H1 (cell line): ENCODE measurements around the gene PHKG2.

Source experiments
- CBX8 ChIP-seq: fragments of 300-800, 300-1000 bp; sonication (generic); IDR thresholded peaks from 2 replicates; pipeline ENCODE4 v1.7.1; 2016; ENCODE audit warnings: low read depth, low read length, borderline replicate concordance
- CHD1 ChIP-seq: IDR thresholded peaks from 2 replicates; pipeline ENCODE4 v1.6.1; 2012; ENCODE audit warnings: low read depth, low read length, improper control_type of control experiment
- CTBP2 ChIP-seq: IDR thresholded peaks from 2 replicates; pipeline ENCODE4 v1.7.0; 2011; ENCODE audit warnings: borderline replicate concordance, mild to moderate bottlenecking, moderate library complexity, mixed read lengths, low read length; ENCODE audit not compliant: insufficient read depth, insufficient read length
- NRF1 ChIP-seq: IDR thresholded peaks from 2 replicates; pipeline ENCODE4 v1.6.1; 2011; ENCODE audit warnings: mild to moderate bottlenecking, low read depth, low read length, improper control_type of control experiment

GRCh38 chr16:30786936-30787612, 38.8 kb downstream of the PHKG2 start, which contains the start of gene ZNF629:
- no peak for TF ChIP-seq NRF1
- TF ChIP-seq CHD1, result no peak
- TF ChIP-seq CBX8, result no peak
- no peak for TF ChIP-seq CTBP2
